ENCODE measurements around the gene TGFBR1. TPM values are rescaled to one million over a fixed set of nuclear protein-coding genes. Genes with fewer than 3 reads are reported as not detected.

The TGFBR1 gene
- total and polyA plus RNA-seq, 2 donors (not counting 3 experiments of a cell fraction or from before 2014, with no cell fraction given): 5.8 to 18.6 TPM

DNA sequence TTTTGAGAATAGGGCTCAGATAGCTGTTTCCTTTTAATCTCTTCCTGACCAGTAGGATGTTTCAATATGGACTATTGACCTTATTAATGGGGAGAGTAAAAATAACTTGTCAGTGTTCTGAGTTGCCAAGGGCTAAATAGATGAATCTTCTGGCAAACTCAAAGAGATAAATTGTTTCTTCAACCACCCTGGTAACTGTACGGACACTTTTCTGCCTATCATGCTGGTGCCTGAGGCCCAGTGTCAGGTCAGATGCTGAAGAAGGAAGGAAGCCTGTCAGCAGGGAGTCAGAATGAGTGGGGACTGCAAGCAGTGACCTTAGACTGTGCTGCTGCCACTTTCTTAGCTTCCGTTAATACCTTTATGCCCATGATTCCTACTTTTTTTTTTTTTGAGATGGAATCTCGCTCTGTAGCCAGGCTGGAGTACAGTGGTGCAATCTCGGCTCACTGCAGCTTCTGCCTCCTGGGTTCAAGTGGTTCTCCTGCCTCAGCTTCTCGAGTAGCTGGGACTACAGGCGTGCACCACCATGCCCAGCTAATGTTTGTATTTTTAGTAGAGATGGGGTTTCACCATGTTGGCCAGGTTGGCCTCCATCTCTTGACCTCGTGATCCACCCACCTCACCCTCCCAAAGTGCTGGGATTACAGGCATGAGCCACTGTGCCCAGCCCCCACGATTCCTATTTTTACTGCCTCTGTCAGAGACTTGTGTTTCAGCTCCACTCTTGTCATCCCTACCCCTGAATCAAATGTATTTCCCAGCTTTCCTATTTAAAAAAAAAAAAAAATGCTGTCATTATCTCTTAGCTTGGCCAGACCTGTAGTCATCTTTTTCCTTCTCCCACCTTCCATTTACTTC, 33.7 kb downstream of the TGFBR1 start:
- dilution Hi-C loops (cut with MboI; ENCODE audit: extremely low pct_ligation_motif_present, low sequenced_read_pairs): no loop called here
- no peaks in the 10 kb centered on the region for H3K79me2 ChIP-seq (ENCODE audit: control insufficient read depth, insufficient read depth, low read length)
- ChIA-PET POLR2A (no interaction called here), CTCF (interaction anchor here (0.8 to 3.8 kb wide), 10 partner anchors 8 to 332 kb away, joined by 3 to 33 read pairs (median 5); partner anchors contain the start of gene TGFBR1)
- intact Hi-C loops (cut with micrococcal nuclease): no loop called here
- no peak for FAIRE-seq
- no peaks in the 10 kb centered on the region for H3K4me1 ChIP-seq (ENCODE audit: control insufficient read depth, extremely low read depth, insufficient read depth, low read length)
- no peaks in the 10 kb centered on the region for H3K36me3 ChIP-seq (ENCODE audit: control insufficient read depth in 2 of 2, extremely low read depth in 1 of 2, insufficient read depth in 2 of 2, low read length in 2 of 2)
- no peak overlapping the region for H3K4me2 ChIP-seq (ENCODE audit: insufficient read depth, low read length)
- H3K9me3 ChIP-seq (replicated peaks; ENCODE audit: control insufficient read depth, insufficient read depth, low read length): no peaks in the 10 kb centered on the region
- no peak overlapping the region for H3K27ac ChIP-seq (ENCODE audit: insufficient read depth, low read depth, low read length)
- H3K27me3 ChIP-seq (ENCODE audit: control insufficient read depth in 2 of 2, insufficient read depth in 2 of 2, low read length in 2 of 2): no peaks in the 10 kb centered on the region
- BruUV-seq (replicated peaks): no TSS peak
- H3K9me1 ChIP-seq (replicated peaks; ENCODE audit: control insufficient read depth, extremely low read depth, insufficient read depth, low read length): no peaks in the 10 kb centered on the region
- TF ChIP-seq FOS (IDR thresholded peaks at IDR 0.05; ENCODE audit: borderline replicate concordance, insufficient read depth, low read length) (no peak), EZH2 (IDR thresholded peaks at IDR 0.05; ENCODE audit: borderline replicate concordance, low read depth, low read length, severe bottlenecking) (no peak), MYC (IDR thresholded peaks at IDR 0.05; ENCODE audit: low read depth, low read length) (no peak), JUN (IDR thresholded peaks at IDR 0.05; ENCODE audit: borderline replicate concordance, insufficient read depth, insufficient read length, low read depth) (no peak), POLR2AphosphoS5 (IDR thresholded peaks at IDR 0.05; ENCODE audit: insufficient read depth, low read depth, low read length) (no peak), POLR2A (IDR thresholded peaks at IDR 0.05; ENCODE audit: low read depth, low read length) (no peak), GATA2 (IDR thresholded peaks at IDR 0.05; ENCODE audit: insufficient read depth, insufficient read length, low read depth, low read length) (no peak)
- TF ChIP-seq, protein P1, sequence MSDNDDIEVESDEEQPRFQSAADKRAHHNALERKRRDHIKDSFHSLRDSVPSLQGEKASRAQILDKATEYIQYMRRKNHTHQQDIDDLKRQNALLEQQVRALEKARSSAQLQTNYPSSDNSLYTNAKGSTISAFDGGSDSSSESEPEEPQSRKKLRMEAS (IDR thresholded peaks at IDR 0.05; ENCODE audit: insufficient read depth, insufficient read length): no peak
- TF ChIP-seq, protein P2, sequence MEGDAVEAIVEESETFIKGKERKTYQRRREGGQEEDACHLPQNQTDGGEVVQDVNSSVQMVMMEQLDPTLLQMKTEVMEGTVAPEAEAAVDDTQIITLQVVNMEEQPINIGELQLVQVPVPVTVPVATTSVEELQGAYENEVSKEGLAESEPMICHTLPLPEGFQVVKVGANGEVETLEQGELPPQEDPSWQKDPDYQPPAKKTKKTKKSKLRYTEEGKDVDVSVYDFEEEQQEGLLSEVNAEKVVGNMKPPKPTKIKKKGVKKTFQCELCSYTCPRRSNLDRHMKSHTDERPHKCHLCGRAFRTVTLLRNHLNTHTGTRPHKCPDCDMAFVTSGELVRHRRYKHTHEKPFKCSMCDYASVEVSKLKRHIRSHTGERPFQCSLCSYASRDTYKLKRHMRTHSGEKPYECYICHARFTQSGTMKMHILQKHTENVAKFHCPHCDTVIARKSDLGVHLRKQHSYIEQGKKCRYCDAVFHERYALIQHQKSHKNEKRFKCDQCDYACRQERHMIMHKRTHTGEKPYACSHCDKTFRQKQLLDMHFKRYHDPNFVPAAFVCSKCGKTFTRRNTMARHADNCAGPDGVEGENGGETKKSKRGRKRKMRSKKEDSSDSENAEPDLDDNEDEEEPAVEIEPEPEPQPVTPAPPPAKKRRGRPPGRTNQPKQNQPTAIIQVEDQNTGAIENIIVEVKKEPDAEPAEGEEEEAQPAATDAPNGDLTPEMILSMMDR (IDR thresholded peaks at IDR 0.05; ENCODE audit: extremely low read depth in 1 of 2, insufficient read depth in 1 of 2, low read depth in 1 of 2, low read length in 2 of 2): no peak
- H3K9ac ChIP-seq (replicated peaks; ENCODE audit: extremely low read depth, insufficient read depth, low read length): no peak overlapping the region
- no peak overlapping the region for H2AFZ ChIP-seq (ENCODE audit: low read depth, low read length)
- H3K4me3 ChIP-seq (replicated peaks in 1 of 3; ENCODE audit: insufficient read depth in 1 of 3, low read depth in 1 of 3, low read length in 3 of 3): no peak overlapping the region
- H4K20me1 ChIP-seq (replicated peaks; ENCODE audit: control insufficient read depth, extremely low read depth, insufficient read depth, low read length): no peaks in the 10 kb centered on the region
- DNase-seq (ENCODE audit: low read depth, low spot score): no peak
